ENCODE measurements around the gene MAP3K8.

The MAP3K8 gene

GRCh38 chr10:30433730-30434272 lies at the start of gene MAP3K8:
TSS of gene MAP3K8 (plus strand) at chr10:30434184. CDS start at chr10:30438939, 4,755 bp downstream.
- peak; percentile 56 for DNase-seq (ENCODE audit: low spot score)

DNA sequence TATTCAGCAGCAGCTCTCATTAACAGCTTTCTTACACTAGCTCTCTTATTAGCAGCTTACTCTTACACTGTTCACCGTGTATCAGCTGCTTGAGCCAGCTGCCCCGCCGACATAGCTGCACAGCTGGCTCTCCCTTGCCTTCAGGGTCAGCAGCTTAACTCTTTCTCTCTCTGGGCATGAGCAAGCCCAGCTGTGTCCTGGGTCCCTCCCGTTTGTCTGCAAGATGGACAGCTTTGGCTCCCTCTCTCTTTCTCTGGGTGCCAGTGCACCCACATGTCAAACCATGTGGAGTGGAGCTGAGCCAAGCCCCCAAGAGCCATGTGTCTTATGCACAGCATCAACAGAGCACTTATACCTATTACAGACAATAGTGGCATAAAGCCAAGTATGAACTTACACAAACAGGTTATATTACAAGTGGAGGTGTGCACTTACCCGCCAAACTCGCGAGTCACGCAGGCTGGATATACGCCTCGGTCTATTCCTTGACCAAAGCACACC lies 49.2 kb upstream of the MAP3K8 start:
- DNase-seq (ENCODE audit: low spot score): no peak

DNA sequence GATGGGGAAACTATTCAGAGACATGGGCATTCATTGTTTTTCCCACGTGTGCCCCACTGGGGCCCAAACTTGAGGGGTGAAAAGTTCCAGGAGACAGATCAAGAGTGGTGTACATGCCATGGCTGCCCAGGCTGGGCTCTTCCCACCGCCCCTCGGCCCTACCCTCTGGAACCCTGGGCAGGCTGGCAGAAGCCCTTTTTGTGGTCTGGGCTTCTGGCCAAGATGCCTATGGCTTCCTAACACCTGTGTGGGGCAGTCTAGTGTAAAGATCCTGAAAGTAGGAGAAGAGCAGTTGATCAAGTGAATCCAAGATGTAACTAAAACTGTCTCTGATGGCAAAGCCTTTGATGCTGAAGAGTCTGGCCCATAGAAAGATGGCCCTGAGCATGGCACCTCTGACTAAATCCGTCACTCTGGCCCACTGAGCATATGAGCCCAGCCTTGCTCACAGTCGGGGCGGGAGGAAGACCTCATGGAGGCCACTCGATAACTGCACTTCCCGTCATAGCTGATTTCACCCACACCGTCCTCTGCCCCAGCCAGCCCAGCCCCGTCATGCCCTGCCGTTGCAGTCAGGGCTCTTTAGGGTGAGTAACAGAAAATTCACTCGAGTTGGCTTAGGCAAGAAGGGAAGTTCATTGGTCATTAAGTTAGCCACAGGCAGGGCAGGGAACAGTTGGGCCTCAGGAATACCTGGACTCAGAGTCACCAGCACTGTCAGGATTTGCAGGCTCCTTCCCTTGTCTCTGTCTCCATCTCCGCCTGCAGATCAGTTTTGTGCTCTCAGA lies 47.0 kb upstream of the MAP3K8 start:
- DNase-seq (ENCODE audit: low spot score): no peak

DNA sequence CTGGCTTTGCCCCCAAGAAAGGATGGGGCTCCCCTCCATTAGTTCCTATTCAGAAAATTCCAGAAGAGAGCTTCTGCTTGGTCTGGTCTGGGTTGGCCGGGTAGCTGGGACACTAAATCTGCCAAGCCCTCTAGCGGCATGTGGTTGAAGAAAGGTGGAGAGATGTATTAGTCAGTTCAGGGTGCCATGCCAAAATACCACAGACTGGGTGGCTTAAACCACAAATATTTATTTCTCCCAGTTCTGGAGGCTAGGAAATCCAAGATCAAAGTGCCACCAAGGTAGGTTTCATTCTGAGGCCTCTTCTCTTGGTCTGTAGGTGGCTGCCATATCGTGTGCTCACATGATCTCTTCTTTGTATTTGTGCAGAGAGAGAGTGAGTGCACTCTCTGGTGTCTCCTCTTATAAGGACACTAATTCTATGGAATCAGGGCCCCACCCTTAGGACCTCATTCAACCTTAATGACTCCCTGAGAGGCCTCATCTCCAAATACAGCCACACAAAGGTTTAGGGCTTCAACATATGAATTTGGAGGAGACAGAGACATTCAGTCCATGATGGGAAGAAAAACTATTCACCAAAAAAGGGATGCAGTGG lies 46.2 kb upstream of the MAP3K8 start:
- DNase-seq (ENCODE audit: low spot score): no peak

DNA sequence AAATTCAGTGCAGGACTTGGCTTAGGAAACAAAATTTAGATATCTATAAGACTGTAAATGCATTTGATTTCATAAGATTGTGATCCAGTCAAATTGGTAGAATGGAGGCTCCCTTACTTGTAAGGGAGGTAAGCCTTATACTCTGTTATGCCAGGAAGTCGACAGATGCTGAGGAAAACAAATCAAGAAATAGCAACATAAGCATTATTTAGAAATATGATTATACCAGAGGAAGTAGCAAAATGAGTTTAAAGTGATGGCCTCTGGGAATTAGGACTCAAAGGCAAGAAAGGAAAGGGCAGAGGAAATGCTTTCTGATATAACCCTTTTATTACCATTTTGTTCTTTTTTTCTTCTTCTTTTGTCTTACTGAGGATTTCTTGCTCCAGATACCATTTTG lies 44.4 kb upstream of the MAP3K8 start:
- DNase-seq (ENCODE audit: low spot score): no peak

- no peak for DNase-seq (ENCODE audit: low spot score)
Observed at GRCh38 chr10:30390207-30390606, 43.8 kb upstream of the MAP3K8 start.

- no peak for DNase-seq (ENCODE audit: low spot score)
Observed at GRCh38 chr10:30391266-30391665, 42.7 kb upstream of the MAP3K8 start.

GRCh38 chr10:30392564-30392990 lies 41.4 kb upstream of the MAP3K8 start:
- peak; percentile 77 for DNase-seq (ENCODE audit: low spot score)

DNA sequence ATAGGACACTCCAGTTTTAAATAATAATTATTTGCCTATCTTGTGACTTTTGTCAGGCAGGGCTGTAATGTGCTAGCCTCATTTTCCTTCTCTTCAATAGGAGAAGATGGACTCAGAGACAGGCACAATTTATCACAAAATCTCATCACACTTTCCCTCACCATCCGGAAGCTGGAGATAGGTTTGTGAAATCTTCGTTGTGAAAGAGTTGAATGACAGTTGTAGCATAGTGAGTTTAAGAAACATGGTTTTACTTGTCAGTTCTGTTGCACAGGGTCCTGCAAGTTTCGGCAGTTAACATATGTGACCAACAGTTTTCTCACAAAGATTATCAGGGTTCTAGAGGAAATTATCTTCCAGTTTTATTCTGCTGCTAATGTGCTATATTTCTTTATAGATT lies 37.7 kb upstream of the MAP3K8 start:
- no peak for DNase-seq (ENCODE audit: low spot score)

DNA sequence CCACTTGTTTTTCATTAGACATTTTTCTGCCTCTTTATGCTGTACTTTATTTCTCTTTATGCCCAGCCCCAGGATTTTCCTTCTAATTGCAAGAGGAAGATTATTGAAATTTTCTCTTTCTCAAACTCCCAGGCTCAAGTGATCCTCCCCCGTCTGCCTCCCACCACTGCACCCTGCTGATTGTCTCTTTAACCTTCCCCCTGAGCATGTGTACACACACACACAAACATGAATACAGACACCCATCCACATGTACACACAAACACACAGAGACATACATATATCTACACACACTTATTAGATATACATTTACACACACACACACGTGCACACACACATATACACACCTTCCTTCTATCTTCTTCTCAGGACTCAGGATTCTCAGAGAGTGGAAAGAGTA lies 37.3 kb upstream of the MAP3K8 start:
- DNase-seq (ENCODE audit: low spot score): no peak

DNA sequence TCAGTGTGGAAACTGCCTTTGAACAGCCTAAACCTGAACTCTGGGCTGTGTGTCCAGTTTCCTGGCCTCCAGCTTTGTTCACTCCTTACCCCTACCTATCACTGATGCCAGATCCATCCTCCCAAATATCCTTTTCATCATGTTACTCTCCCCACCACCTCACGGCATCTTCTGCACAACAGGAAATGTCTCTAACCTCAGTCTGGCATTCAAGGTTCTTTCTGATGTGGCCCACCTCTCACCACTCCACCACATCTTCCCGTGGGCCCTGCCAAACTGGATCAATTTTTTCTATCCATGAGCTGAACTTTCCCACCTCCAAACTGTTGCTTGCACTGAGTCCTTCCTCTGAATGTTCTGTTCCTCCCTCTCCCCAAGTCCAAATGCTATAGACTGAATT lies 35.8 kb upstream of the MAP3K8 start:
- DNase-seq (ENCODE audit: low spot score): no peak

- DNase-seq (ENCODE audit: low spot score): no peak
Observed at GRCh38 chr10:30398788-30399187, 35.2 kb upstream of the MAP3K8 start.

DNA sequence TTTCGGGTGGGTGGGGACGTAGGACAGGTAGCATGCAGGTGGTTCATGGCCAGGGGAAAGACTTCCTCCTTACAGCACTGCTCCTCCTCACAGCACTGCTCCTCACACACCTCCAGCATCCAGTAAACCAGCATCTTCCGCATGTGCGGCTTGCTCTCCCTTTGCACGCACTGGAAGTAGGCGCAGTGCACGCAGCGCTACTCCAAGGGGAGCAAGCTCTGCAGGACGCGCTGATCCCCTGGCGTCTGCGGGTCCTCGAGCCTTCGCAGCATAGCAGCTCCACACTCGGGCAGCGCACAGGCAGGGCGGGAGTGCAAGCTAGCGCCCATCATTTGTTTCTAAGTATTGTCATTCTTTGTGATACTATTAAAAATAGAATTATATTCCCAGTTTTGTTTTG lies 30.5 kb upstream of the MAP3K8 start:
- no peak for DNase-seq (ENCODE audit: low spot score)

DNA sequence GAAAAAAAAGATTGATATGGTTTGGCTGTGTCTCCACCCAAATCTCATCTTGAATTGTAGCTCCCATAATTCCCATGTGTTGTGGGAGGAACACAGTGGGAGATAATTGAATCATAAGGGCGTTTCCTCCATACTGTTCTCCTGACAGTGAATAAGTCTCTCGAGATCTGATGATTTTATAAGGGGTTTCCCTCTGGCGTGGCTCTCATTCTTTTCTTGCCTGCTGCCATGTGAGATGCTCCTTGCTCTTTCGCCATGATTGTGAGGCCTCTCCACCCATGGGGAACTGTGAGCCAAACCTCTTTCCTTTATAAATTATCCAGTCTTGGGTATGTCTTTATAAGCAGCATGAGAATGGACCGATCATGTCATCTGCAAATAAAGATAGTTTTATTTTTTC lies 29.4 kb upstream of the MAP3K8 start:
- no peak for DNase-seq (ENCODE audit: low spot score)

DNA sequence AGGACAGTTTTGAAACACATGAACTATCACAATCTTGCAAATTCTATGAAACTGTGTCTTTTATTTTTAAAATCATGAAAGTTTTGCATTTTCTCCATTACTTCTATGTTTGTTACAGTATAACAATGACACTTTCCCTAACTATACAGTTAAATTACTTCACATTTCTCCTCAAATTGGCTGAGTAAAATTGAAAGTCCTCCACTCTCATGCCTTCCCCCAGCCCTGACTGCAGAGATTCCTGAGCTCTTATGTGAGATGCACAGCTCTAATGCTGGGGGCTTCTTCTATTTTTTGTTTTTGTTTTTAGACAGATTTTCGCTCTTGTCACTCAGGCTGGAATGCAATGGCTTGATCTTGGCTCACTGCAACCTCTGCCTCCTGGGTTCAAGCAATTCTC lies 22.7 kb upstream of the MAP3K8 start:
- no peak for DNase-seq (ENCODE audit: low spot score)

DNA sequence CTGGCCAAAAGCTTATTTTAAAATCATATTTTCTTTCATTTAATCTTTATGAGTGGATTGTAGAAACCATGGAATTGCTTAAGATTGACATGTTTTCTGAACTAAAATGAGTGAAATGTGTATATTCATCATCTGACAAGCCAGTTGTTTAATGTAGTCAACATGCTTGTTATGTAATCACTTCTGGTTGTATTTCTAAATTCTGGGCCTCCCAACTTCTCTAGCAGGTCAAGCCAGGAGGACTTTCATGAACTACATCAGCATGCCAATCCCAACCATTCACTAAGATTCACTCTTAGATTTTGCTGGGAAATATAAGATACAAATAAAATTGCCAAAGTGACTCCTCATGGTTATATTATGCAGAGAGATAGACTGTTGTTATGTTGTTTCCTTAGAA lies 21.1 kb upstream of the MAP3K8 start:
- no peak for DNase-seq (ENCODE audit: low spot score)

GRCh38 chr10:30413996-30414576 lies 19.9 kb upstream of the MAP3K8 start:
- peak; percentile 69 for DNase-seq (ENCODE audit: low spot score)

DNA sequence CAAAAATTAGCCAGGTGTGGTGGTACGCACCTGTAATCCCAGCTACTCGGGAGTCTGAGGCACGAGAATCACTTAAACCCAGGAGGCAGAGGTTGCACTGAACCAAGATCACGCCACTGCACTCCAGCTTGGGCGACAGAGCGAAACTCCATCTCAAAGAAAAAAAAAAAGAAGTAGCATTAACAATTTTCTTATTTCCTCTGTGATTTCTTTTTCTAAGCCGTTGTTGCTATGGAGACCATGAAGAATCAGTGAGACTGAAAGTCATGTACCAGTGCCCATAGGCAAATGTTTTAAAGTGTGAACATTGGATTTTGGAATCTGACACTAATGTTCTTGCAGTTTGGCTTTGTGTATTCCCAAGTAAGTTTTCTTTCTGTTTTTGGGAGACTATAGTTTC lies 18.4 kb upstream of the MAP3K8 start:
- no peak for DNase-seq (ENCODE audit: low spot score)

- no peak for DNase-seq (ENCODE audit: low spot score)
Observed at GRCh38 chr10:30417301-30417700, 16.7 kb upstream of the MAP3K8 start.

GRCh38 chr10:30420266-30420665 lies 13.7 kb upstream of the MAP3K8 start:
- no peak for DNase-seq (ENCODE audit: low spot score)

- no peak for DNase-seq (ENCODE audit: low spot score)
Observed at GRCh38 chr10:30420766-30421165, 13.2 kb upstream of the MAP3K8 start.

DNA sequence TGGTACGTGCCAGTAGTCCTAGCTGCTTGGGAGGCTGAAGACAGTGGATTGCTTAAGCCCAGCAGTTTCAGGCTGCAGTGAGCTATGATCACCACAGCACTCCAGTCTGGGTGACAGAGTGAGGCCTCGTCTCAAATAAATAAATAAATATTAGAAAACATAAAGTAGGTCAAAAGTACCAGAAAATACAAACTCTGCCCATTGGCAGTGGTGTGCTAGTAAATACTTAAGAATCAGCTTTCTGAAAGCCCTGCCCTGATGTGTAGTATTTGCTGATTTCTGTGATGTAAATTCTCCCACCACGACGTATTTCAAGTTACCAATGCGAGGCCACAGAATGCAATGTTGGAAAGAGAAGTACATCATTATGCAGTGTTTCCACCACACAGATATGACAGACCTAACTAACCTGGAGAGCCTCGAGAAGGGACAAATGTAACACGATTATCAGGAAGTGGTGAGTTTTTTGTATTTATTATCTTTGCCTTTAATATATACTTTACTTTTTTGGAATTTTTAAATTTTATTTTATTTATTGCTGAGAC lies 11.8 kb upstream of the MAP3K8 start:
- no peak for DNase-seq (ENCODE audit: low spot score)

All from hematopoietic multipotent progenitor cell treated with erythropoietin and hydrocortisone succinate and interleukin-3 and kit ligand, for 17 days (in vitro differentiated cells).